ENCODE results near the gene ENHO.

GRCh38 chr9:34553511-34554021 lies 30.8 kb upstream of the ENHO start:
- no peak for TF ChIP-seq CTCF (IDR thresholded peaks at IDR 0.05; ENCODE audit: low read length)
- TF ChIP-seq EZH2 (IDR thresholded peaks at IDR 0.05; ENCODE audit: borderline replicate concordance, low read length) = no peak
